Activated T-helper 9 cell treated with anti-CD3 and anti-CD28 coated beads, Interleukin-2, amount 50 U/mL, for 16 hours (primary cell): Measurements from ENCODE around the gene NAV2.
A peak's percentile ranks its signal among the peaks of the same experiment; 100 is the strongest.

Experiments
- DNase-seq: peaks from one replicate; pipeline ENCODE4 v3.0.0-alpha.2; 2020; ENCODE audit warnings: low read depth

Gene NAV2

GRCh38 chr11:19712281-19713195, at the start of gene NAV2:
Gene NAV2, plus strand, starts transcription at chr11:19712837. Its CDS starts 859 bp downstream, at chr11:19713696.
- peak; percentile 63 for DNase-seq

- DNase-seq = no peak
Measured at GRCh38 chr11:19663206-19663605, 49.4 kb upstream of the NAV2 start.

GRCh38 chr11:19664886-19665548, 47.6 kb upstream of the NAV2 start:
- DNase-seq = no peak

DNA sequence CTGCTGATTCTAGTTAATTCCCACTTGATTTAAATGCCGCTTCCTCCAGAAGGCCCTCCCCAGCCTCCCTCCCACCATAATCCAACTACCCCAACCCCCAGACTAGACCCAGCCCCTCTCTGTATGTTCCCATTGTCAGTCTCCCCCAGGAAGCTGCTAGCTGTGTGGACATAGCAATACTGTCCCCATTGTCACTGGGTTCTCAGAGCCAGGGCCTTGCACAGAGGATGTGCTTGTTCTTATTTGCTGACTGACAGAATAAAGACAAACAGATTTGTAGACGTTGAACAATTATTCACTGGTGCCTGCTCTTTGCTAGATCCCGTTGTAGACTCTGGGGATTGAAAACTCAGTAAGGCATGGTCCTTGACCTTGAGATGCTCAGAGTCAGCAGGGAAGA, 45.7 kb upstream of the NAV2 start:
- no peak for DNase-seq

GRCh38 chr11:19669511-19669910, 43.1 kb upstream of the NAV2 start:
- DNase-seq = no peak

DNA sequence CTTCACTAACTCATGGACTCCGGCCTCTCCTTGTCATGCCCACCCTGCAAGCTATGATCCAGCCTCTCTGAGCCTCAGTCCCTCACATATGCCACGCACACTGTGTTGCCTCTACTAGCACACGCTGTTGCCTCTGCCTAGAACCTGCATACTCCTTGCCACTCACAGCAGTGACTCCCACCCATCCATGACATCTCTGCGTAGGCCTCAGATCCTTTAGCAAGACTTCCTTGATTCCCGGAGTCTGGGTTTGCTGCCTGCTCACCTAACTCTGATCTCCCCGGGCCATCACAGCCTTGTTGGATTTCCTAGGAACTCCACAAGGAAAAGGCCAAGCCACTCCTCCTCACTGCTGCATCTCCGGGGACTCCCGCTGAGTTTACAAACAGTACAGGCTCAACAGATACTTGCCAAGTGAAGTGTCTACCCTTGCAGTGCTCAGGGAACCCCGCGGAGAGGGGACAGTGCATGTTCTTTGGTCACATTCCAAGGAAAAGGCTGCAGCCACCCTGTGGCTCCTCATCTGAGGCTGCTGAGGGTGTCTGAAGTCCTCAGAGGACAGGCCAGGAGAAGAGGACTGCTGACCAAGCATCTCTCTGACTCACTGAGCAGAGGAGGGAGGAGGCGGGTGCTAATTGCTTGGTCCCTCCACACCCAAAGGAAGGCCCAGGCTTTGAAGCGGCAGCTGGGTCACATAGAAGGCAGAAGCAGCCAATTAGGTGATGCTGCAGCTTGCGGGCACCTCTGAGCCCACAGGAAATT, 42.4 kb upstream of the NAV2 start:
- DNase-seq = no peak

DNA sequence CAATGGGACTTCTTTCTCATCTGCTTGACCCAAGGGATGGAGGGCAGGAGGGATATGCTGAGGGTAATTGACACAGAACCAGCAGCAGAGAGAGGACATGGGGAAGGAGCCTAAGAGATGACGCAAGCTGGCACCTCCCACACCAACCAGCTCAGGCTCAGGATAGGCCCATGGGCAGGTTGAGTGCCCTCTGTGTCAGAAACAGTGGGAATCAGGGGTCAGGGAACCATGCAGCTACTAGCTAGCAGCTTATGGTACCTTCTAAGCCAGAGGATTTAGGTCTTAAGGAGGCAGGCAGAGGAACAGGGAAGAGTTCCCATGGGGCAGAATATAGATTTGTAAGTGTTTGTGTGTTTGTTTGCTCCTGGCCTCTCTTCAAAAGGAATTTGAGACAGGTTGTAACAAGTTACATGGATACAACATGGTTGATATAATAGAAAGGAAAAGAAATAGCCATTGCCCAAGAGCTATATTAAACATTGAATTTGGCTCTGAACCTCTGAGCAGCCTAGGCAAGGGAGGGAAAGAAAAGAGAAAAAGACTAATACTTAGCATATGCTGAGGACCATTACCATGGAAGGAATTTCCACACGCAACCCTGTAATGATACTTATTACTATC, 39.9 kb upstream of the NAV2 start:
- no peak for DNase-seq

GRCh38 chr11:19673924-19674729, 38.5 kb upstream of the NAV2 start:
- no peak for DNase-seq

GRCh38 chr11:19674836-19675235, 37.8 kb upstream of the NAV2 start:
- no peak for DNase-seq

GRCh38 chr11:19675397-19675796, 37.2 kb upstream of the NAV2 start:
- no peak for DNase-seq

DNA sequence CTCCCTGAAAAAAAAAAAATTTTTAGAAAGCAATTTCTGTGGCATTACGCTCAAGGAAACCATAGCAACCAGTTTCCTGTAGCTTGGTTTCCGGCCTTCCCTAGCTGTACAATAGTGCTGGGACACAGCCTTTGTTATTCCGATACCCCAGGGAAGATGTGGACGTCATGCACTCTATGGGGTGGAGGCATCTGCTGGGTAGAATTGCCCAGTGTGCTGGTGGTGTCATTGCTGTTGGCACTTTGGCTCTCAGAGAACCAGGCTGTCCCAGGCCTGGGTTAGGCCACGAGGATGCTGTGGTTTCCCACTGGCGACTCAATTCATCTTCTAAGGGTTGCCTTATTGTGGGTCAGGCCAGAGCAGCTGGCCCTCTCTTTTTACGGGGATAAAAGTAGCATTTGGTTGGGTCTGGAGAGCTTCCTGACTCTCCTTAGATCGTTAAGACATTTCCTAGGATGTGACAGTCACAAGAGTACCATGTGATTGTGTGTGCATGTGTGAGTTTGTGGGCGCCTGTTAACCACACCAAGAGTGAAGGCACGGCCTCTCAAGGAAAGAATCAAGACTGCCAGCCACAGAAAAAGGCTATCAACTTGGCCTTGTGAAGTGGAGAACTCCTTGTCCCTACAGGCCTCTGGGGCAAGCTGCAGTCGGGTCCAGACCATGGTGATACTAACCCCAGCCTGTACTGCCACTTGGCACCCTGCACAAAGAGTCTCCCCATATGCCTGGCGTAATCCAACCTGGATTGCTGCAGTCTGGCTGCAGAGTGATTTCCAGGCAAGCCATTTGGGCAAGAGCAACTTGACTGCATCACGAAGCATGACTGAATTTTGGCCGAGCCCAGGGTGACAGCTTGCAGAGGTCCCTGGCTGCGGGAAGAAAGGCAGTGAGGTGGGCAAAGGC, 35.9 kb upstream of the NAV2 start:
- no peak for DNase-seq

DNA sequence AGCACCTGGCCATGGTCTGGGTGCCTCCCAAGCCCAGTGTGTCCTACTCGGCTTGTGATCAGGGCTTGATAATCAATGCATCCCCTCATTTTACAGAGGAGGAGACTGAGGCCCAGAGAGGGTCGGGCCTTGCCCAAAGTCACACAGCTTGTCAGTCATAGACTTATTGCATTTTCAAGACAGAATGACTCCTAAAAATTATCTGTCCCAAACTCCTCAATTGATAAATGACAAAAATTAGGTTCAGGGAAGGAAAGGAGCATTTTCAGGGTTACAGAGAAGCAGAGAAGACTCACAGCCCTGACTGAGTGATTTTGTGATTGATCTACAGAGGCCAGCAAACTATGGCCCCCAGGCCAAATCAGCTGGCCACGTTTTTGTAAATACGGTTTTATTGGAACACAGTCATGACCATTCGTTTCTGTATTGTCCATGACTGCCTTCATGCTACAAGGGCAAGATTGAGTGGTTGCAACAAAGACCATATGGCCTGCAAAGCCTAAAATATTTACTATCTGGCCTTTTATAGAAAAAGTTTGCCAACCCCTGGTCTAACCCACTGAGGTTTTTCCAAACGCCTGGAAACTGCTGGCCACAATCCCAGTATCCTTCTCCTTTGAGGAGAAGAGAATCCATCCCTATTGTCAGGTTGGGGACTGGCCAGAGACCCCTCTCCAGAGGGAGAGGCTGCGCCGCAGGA, 35.1 kb upstream of the NAV2 start:
- no peak for DNase-seq

- no peak for DNase-seq
Measured at GRCh38 chr11:19679952-19680828, 32.4 kb upstream of the NAV2 start.

GRCh38 chr11:19680829-19681368, 31.7 kb upstream of the NAV2 start:
- no peak for DNase-seq

DNA sequence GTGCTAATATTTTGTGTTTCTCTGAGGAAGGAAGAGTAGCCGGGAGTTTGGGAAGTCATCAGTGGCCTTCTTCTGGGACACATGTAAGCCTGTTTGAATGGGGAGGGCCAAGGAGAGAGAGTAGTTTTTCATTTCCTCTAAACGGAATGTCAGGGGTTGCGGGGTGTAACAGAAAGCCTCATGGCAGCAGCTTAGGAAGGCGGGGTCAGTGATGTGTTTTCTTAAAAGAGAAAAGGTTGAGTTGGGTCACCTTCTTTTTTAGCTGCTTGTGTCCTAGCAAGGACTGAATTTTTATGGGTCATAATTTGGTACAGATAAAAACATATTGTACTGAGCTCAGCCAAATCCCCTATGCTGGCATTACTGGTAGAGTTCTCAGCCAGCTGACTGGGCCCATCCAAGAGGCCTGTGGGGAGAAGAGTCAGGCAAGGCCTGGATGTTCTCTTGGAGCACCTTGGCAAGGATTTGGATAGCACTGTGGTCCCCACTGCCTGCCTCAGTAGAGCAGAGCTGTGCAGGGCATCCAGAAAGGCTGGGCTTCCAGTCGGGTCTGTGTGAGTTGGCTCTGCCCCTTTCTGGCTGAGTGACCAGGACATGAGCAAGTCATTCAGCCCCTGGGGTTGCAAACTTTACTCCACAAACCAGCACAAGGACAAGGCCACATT, 29.4 kb upstream of the NAV2 start:
- no peak for DNase-seq

DNA sequence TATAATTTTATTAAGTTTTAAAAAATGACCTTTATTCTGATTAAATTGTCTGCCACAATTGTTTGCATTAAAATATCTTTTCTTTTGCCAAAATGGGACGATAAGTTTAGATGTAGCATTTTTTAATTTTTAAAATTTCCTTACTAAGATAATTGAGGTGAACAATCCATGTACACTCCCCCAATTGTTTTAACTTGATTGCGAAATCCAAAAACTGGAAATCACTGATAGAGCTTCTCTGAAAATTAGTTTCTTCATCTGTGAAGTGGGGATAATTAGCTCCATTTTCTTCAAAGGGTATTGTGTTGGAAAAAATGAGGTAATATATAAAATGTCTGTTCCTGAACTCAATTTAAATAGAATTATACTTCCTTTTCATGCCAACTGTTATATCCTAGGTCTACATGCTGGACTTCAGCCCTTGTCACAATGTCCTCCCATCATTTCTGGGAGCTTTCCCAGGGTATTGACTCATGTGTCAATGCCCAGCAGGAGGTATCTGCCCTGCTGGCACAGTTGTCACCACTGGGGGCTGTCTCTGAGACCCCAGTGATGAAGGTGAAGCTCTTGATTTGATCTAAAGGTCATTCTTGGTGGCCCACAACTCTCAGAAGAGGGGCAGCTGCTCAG, 28.7 kb upstream of the NAV2 start:
- no peak for DNase-seq

DNA sequence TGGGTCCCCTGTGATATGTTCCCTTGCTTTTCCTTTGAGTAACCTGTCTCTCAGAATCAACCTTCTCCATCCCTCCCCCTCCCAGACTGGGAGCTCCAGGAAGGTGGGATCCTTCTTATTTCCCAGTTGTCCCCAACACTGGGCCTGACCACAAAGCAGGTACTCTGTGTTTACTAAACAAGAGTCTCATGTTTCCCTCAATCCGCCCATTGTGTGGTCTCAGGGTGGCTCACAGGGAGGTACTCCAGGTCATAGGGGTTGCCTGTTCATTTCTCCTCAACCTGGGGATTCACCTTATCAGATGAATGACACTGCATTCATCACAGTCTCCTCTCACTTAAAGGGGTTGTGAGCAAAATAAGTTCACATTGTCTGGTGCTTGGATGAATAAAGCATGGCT, 26.4 kb upstream of the NAV2 start:
- no peak for DNase-seq
